ENCODE measurements around the gene SASH1.

SASH1 gene

DNA sequence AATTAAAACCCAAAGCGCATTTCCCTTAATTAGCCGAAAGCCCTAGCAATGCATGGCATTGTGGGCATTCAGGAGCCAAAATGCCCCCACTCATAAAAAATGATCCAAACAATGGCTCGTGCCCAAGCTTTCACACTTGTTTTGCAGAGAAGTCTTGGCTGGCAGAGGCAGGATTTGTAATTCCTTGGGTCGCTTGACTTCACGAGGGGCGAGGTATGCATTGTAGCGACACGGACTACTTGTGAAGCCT lies 613 bp upstream of the SASH1 start:
- no peak for TF ChIP-seq EZH2phosphoT487 (IDR thresholded peaks at IDR 0.05; ENCODE audit: borderline replicate concordance, low read length)
- TF ChIP-seq, protein P1, sequence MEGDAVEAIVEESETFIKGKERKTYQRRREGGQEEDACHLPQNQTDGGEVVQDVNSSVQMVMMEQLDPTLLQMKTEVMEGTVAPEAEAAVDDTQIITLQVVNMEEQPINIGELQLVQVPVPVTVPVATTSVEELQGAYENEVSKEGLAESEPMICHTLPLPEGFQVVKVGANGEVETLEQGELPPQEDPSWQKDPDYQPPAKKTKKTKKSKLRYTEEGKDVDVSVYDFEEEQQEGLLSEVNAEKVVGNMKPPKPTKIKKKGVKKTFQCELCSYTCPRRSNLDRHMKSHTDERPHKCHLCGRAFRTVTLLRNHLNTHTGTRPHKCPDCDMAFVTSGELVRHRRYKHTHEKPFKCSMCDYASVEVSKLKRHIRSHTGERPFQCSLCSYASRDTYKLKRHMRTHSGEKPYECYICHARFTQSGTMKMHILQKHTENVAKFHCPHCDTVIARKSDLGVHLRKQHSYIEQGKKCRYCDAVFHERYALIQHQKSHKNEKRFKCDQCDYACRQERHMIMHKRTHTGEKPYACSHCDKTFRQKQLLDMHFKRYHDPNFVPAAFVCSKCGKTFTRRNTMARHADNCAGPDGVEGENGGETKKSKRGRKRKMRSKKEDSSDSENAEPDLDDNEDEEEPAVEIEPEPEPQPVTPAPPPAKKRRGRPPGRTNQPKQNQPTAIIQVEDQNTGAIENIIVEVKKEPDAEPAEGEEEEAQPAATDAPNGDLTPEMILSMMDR (IDR thresholded peaks at IDR 0.05; ENCODE audit: low read depth, low read length, poor library complexity, severe bottlenecking): no peak
- Histone ChIP-seq H3K27me3 (ENCODE audit: control insufficient read depth, low read length) (no peaks in the 10 kb centered on the region; the same call in 1 of the 2 replicates), H3K4me2 (ENCODE audit: low read length) (no peak overlapping the region), H3F3A (ENCODE audit: control insufficient read depth, insufficient read depth) (no peaks in the 10 kb centered on the region), H3K4me1 (ENCODE audit: control insufficient read depth, low read length) (no peaks in the 10 kb centered on the region), H3K9me2 (replicated peaks; ENCODE audit: control insufficient read depth, low read length) (no peaks in the 10 kb centered on the region), H4K20me1 (ENCODE audit: control insufficient read depth, insufficient read depth, low read depth, low read length) (no peaks in the 10 kb centered on the region), H3K9me3 (ENCODE audit: control insufficient read depth, insufficient read depth, low read length) (no peaks in the 10 kb centered on the region), H3K4me3 (ENCODE audit: low read length) (no peak overlapping the region), H3K79me2 (ENCODE audit: control insufficient read depth, low read length) (no peaks in the 10 kb centered on the region), H3K36me3 (ENCODE audit: control insufficient read depth, low read length) (no peaks in the 10 kb centered on the region), H3K27ac (ENCODE audit: low read depth, low read length) (no peak overlapping the region)

DNA sequence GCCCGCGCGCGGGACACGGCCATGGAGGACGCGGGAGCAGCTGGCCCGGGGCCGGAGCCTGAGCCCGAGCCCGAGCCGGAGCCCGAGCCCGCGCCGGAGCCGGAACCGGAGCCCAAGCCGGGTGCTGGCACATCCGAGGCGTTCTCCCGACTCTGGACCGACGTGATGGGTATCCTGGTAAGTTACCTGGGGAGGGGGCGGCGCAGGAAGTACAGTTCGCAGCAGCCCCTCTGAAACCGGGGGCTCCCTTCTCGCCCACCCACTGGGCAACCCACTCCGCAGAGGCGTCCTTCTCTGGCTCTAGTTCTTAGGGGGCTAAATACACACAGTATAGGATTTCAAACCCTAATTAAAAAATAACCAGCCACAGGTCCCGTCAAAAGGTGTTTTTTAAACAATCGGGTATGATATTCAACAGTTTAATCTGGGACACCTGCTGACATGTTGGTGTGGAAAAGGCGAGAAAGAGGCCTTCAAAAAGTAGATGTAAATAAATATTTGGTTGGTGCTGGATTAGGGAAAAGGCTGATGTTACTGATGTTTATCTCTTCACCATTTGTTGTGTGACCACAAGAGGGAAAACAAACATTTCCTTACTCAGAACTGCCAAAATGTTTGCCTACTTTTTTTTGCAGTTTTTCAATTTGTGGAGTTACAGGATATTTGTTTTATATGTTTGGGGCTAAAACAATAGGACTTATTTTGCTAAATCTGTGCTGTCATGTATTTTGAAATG lies 577 bp downstream of the SASH1 start:
- Histone ChIP-seq H3K9me3 (ENCODE audit: control insufficient read depth, insufficient read depth, low read length) (no peaks in the 10 kb centered on the region), H3K4me2 (ENCODE audit: low read length) (no peak overlapping the region), H3K27me3 (ENCODE audit: control insufficient read depth, low read length) (peaks cover 3% of the 10 kb centered on the region; the same call in 1 of the 2 replicates), H3K4me1 (ENCODE audit: control insufficient read depth, low read length) (no peaks in the 10 kb centered on the region), H3K4me3 (ENCODE audit: low read length) (no peak overlapping the region), H3K27ac (ENCODE audit: low read depth, low read length) (no peak overlapping the region), H4K20me1 (ENCODE audit: control insufficient read depth, insufficient read depth, low read depth, low read length) (no peaks in the 10 kb centered on the region), H3K9me2 (replicated peaks; ENCODE audit: control insufficient read depth, low read length) (no peaks in the 10 kb centered on the region), H3K79me2 (ENCODE audit: control insufficient read depth, low read length) (no peaks in the 10 kb centered on the region), H3F3A (ENCODE audit: control insufficient read depth, insufficient read depth) (no peaks in the 10 kb centered on the region), H3K36me3 (ENCODE audit: control insufficient read depth, low read length) (no peaks in the 10 kb centered on the region)
- TF ChIP-seq, protein P1 (IDR thresholded peaks at IDR 0.05; ENCODE audit: low read depth, low read length, poor library complexity, severe bottlenecking): no peak

DNA sequence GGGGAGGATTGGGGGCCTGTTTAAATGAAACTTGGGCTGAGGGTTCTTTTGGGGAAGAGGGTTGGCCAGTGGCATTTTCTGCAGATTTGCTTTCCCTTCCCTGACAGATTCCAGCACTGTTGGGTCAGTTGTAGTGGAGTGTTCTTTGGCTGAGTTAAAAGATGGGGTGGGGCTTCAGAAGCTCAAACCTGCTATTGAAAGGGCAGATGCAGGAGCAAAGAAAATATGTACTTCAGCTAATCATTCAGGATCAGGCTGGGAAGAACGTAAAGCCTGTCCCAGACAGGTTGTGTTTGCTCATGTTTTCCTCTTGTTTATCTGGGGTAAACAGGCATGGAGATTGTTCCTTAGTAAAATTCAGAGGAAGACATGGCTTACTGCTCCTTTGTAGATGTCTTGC lies 2.5 kb downstream of the SASH1 start:
- H3K4me2 ChIP-seq (ENCODE audit: low read length): no peak overlapping the region

More for the DNA sequence above, 2.5 kb downstream of the SASH1 start:
- Histone ChIP-seq H3K36me3 (ENCODE audit: control insufficient read depth, low read length) (no peaks in the 10 kb centered on the region), H3K27ac (ENCODE audit: low read depth, low read length) (no peak overlapping the region), H3K9me3 (ENCODE audit: control insufficient read depth, insufficient read depth, low read length) (no peaks in the 10 kb centered on the region), H3K9me2 (replicated peaks; ENCODE audit: control insufficient read depth, low read length) (no peaks in the 10 kb centered on the region), H3K4me3 (ENCODE audit: low read length) (no peak overlapping the region), H3K27me3 (ENCODE audit: control insufficient read depth, low read length) (peaks cover 3% of the 10 kb centered on the region; the same call in 1 of the 2 replicates), H4K20me1 (ENCODE audit: control insufficient read depth, insufficient read depth, low read depth, low read length) (no peaks in the 10 kb centered on the region), H3F3A (ENCODE audit: control insufficient read depth, insufficient read depth) (no peaks in the 10 kb centered on the region), H3K79me2 (ENCODE audit: control insufficient read depth, low read length) (no peaks in the 10 kb centered on the region), H3K4me1 (ENCODE audit: control insufficient read depth, low read length) (no peaks in the 10 kb centered on the region)
- TF ChIP-seq, protein P1 (IDR thresholded peaks at IDR 0.05; ENCODE audit: low read depth, low read length, poor library complexity, severe bottlenecking): no peak
- no peak for TF ChIP-seq EZH2phosphoT487 (IDR thresholded peaks at IDR 0.05; ENCODE audit: borderline replicate concordance, low read length)

All from DOHH2 (cell line).